HepG2 (cell line): ENCODE results near the gene MICALL2. TPM values are rescaled to one million over a fixed set of nuclear protein-coding genes. Genes with fewer than 3 reads are reported as not detected.

Experiments
- ATM ChIP-seq: fragments of 450-650 bp; IDR thresholded peaks from 2 replicates; pipeline ENCODE4 v1.7.1; 2017; ENCODE audit warnings: mild to moderate bottlenecking, borderline replicate concordance
- CEBPB ChIP-seq: IDR thresholded peaks from 2 replicates; pipeline ENCODE4 v1.6.1; 2011; ENCODE audit warnings: low read depth, low read length, improper control_type of control experiment, borderline replicate concordance
- CREBL2 ChIP-seq: sonication (generic); formaldehyde crosslinking; IDR thresholded peaks from 2 replicates; pipeline ENCODE4 v1.8.1; 2023; ENCODE audit warnings: missing genetic modification reagents, mild to moderate bottlenecking, borderline replicate concordance
- FIP1L1 ChIP-seq: fragments of 200-400 bp; formaldehyde crosslinking; IDR thresholded peaks from 2 replicates; pipeline ENCODE4 v1.6.1; 2018; ENCODE audit warnings: low read depth, mild to moderate bottlenecking, low read length, moderate library complexity, borderline replicate concordance; ENCODE audit not compliant: insufficient read depth
- FOXA3 ChIP-seq: IDR thresholded peaks from 2 replicates; pipeline ENCODE4 v1.6.1; 2016; ENCODE audit warnings: missing genetic modification reagents, missing compliant biosample characterization
- GABPA ChIP-seq, 2 experiments: IDR thresholded peaks; 2 replicates each; pipeline ENCODE4 v1.6.1; 2011 to 2016; ENCODE audit warnings: low read depth in 2 of 2, low read length in 1 of 2, missing biosample characterization in 1 of 2, missing genetic modification characterization in 1 of 2
- GATA4 ChIP-seq: sonication (generic); IDR thresholded peaks from 2 replicates; pipeline ENCODE4 v1.6.1; 2016; ENCODE audit warnings: antibody characterized with exemption, low read depth, borderline replicate concordance
- HDAC6 ChIP-seq: fragments of 200-600 bp; sonication (generic); IDR thresholded peaks from 2 replicates; pipeline ENCODE4 v1.7.0; 2017; ENCODE audit warnings: mild to moderate bottlenecking, antibody characterized with exemption, low read length, low read depth
- HINFP ChIP-seq: sonication (generic); formaldehyde crosslinking; IDR thresholded peaks from 2 replicates; pipeline ENCODE4 v1.4.0; 2020; ENCODE audit warnings: low read depth, mild to moderate bottlenecking, missing genetic modification reagents
- HNF4A ChIP-seq: sonication (generic); formaldehyde crosslinking; IDR thresholded peaks from 2 replicates; pipeline ENCODE4 v1.4.0; 2020; ENCODE audit warnings: missing genetic modification reagents
- KLF9 ChIP-seq: IDR thresholded peaks from 2 replicates; pipeline ENCODE4 v1.6.1; 2016; ENCODE audit warnings: low read depth
- MBD4 ChIP-seq: IDR thresholded peaks from 2 replicates; pipeline ENCODE4 v1.6.1; 2012; ENCODE audit warnings: low read length, inconsistent platforms, borderline replicate concordance
- NFYB ChIP-seq: sonication (generic); formaldehyde crosslinking; IDR thresholded peaks from 2 replicates; pipeline ENCODE4 v1.4.0; 2020; ENCODE audit warnings: missing genetic modification reagents
- POLR2A ChIP-seq, 2 experiments: IDR thresholded peaks; 2 replicates each; pipeline ENCODE4 v1.6.1; 2011; ENCODE audit warnings: low read depth in 2 of 2, low read length in 2 of 2, mild to moderate bottlenecking in 1 of 2, moderate library complexity in 1 of 2; ENCODE audit not compliant: insufficient read depth in 1 of 2
- SIN3A ChIP-seq: IDR thresholded peaks from 2 replicates; pipeline ENCODE4 v1.6.1; 2011; ENCODE audit warnings: low read depth, mild to moderate bottlenecking, control low read depth, low read length, borderline replicate concordance
- TCF12 ChIP-seq, 2 experiments: fragments of 450-650 bp in 1 of 2; sonication (generic) in 1 of 2; formaldehyde crosslinking in 1 of 2; IDR thresholded peaks; 2 replicates each; pipeline versions ENCODE4 v1.6.1 to v1.8.0; 2017 to 2022; ENCODE audit warnings: antibody characterized with exemption in 1 of 2, mild to moderate bottlenecking in 1 of 2, missing genetic modification reagents in 1 of 2, moderate library complexity in 1 of 2
- YEATS4 ChIP-seq: sonication (generic); formaldehyde crosslinking; IDR thresholded peaks from 2 replicates; pipeline ENCODE4 v1.4.0; 2020; ENCODE audit warnings: missing genetic modification reagents, borderline replicate concordance
- ZBTB10 ChIP-seq: sonication (generic); formaldehyde crosslinking; IDR thresholded peaks from 2 replicates; pipeline ENCODE4 v1.4.0; 2020; ENCODE audit warnings: missing genetic modification reagents, borderline replicate concordance
- ZC3H13 ChIP-seq: sonication (generic); formaldehyde crosslinking; IDR thresholded peaks from 2 replicates; pipeline ENCODE4 v1.8.1; 2023; ENCODE audit warnings: mild to moderate bottlenecking, missing genetic modification reagents, moderate library complexity
- ZNF160 ChIP-seq: sonication (generic); formaldehyde crosslinking; IDR thresholded peaks from 2 replicates; pipeline ENCODE4 v1.8.0; 2022; ENCODE audit warnings: mild to moderate bottlenecking, inconsistent platforms, missing genetic modification reagents
- ZNF232 ChIP-seq: sonication (generic); formaldehyde crosslinking; IDR thresholded peaks from 2 replicates; pipeline ENCODE4 v1.4.0; 2020; ENCODE audit warnings: missing genetic modification reagents, borderline replicate concordance
- ZNF441 ChIP-seq: sonication (generic); formaldehyde crosslinking; IDR thresholded peaks from 2 replicates; pipeline ENCODE4 v1.7.0; 2021; ENCODE audit warnings: missing genetic modification reagents, borderline replicate concordance
- ZNF567 ChIP-seq: sonication (generic); formaldehyde crosslinking; IDR thresholded peaks from 2 replicates; pipeline ENCODE4 v1.8.1; 2023; ENCODE audit warnings: mild to moderate bottlenecking, missing genetic modification reagents, borderline replicate concordance
- ZNF605 ChIP-seq: sonication (generic); formaldehyde crosslinking; IDR thresholded peaks from 2 replicates; pipeline ENCODE4 v1.8.0; 2022; ENCODE audit warnings: mild to moderate bottlenecking, missing genetic modification reagents
- ZSCAN29 ChIP-seq: sonication (generic); formaldehyde crosslinking; conservative IDR thresholded peaks from 2 replicates; pipeline ENCODE4 v1.4.0; 2020; ENCODE audit warnings: mild to moderate bottlenecking, missing genetic modification reagents
- polyA plus RNA-seq, 8 experiments: library from polyadenylated mRNA; depleted of rRNA in 3 of 8; stranded (reverse) in 7 of 8; unstranded in 1 of 8; fragments of >200 nt; fragmentation: Illumina TruSeq in 4 of 8; extraction: Trizol in 4 of 8; gene quantifications; 2 replicates each; pipeline versions ENCODE4 v1.2.1 to v1.2.3, GENCODE V29; 2011 to 2016; ENCODE audit warnings: low read depth in 4 of 8, missing spikeins in 1 of 8, mixed read lengths in 1 of 8; ENCODE audit not compliant: insufficient read depth in 1 of 8
- total RNA-seq, 5 experiments: library from RNA; depleted of rRNA; stranded (reverse); fragments of >200 nt; fragmentation: Illumina TruSeq; extraction: Trizol; gene quantifications; 2 replicates each; pipeline ENCODE4 v1.2.3, GENCODE V29; 2016; ENCODE audit warnings: low read depth in 1 of 5

Gene MICALL2
- total and polyA plus RNA-seq, 2 of the 13 experiments (the other 11 are each of a cell fraction or from before 2014, with no cell fraction given) = 5.8 to 12.4 TPM

- peak; percentile 67; the same call in 1 of the 2 replicates for TF ChIP-seq ZBTB10 (CRISPR knock-in tag)
- TF ChIP-seq ZNF160 (CRISPR knock-in tag) = 0 out of 2 replicates have a peak, but pooled peaks have one; percentile 59
- no peak for TF ChIP-seq ZNF605
- TF ChIP-seq CREBL2 (CRISPR knock-in tag) = no peak
- no peak for TF ChIP-seq CEBPB
- no peak for TF ChIP-seq ZNF441 (CRISPR knock-in tag)
- peak in 1 of 2 experiments; percentile 79; a peak in 2 of 4 replicates for TF ChIP-seq POLR2A (IDR thresholded peaks at IDR 0.05; ENCODE audit: insufficient read depth in 1 of 2, low read depth in 2 of 2, low read length in 2 of 2)
- peak; percentile 59; the same call in 1 of the 2 replicates for TF ChIP-seq ZC3H13
- no peak for TF ChIP-seq HINFP
- peak; percentile 84 for TF ChIP-seq HNF4A
- no peak for TF ChIP-seq ZNF232 (CRISPR knock-in tag)
- TF ChIP-seq GABPA (IDR thresholded peaks at IDR 0.05; ENCODE audit: low read depth, low read length) = no peak
- TF ChIP-seq GABPA (CRISPR knock-in tag; IDR thresholded peaks at IDR 0.05; ENCODE audit: low read depth) = no peak
- no peak for TF ChIP-seq TCF12 (IDR thresholded peaks at IDR 0.05)
- TF ChIP-seq TCF12 (CRISPR knock-in tag; IDR thresholded peaks at IDR 0.05) = no peak
- 0 out of 2 replicates have a peak, but pooled peaks have one; percentile 34 for TF ChIP-seq SIN3A
- TF ChIP-seq FIP1L1 = no peak
- no peak for TF ChIP-seq MBD4
- TF ChIP-seq ZSCAN29 (CRISPR knock-in tag) = no peak
- TF ChIP-seq GATA4 = no peak
- peak; percentile 27; the same call in 1 of the 2 replicates for TF ChIP-seq YEATS4
- 0 out of 2 replicates have a peak, but pooled peaks have one; percentile 28 for TF ChIP-seq FOXA3
- TF ChIP-seq HDAC6 = no peak
- TF ChIP-seq ZNF567 (CRISPR knock-in tag) = peak; percentile 43; the same call in 1 of the 2 replicates
- no peak for TF ChIP-seq KLF9 (CRISPR knock-in tag)
- no peak for TF ChIP-seq NFYB
- no peak for TF ChIP-seq ATM
These were observed 7.4 kb upstream of the MICALL2 start (continued) for GRCh38 chr7:1466524-1467271.
